Mucosa of descending colon (tissue), 3 donors: ENCODE measurements around the gene ATF6B. TPM values are rescaled to one million over a fixed set of nuclear protein-coding genes. Genes with fewer than 3 reads are reported as not detected.
"Not testable (repeated sequence)": the region's sequence is repeated elsewhere in the genome, so short reads cannot be mapped to it uniquely, and the experiment has no call there.

Experiments
- ATAC-seq: fragments of 200-7000 bp; cut with Tn5 transposase; one replicate; pipeline ENCODE4 v1.9.1; 2020; ENCODE audit warnings: mild to moderate bottlenecking, moderate library complexity
- DNase-seq, 3 donors: peaks; one replicate each; pipeline ENCODE4 v3.0.0-alpha.2; 2020
- H3K36me3 ChIP-seq: fragments of 200-600 bp; one replicate; pipeline ENCODE4 v1.8.0; 2021; ENCODE audit warnings: low read depth, mild to moderate bottlenecking
- H3K4me1 ChIP-seq: fragments of 200-600 bp; one replicate; pipeline ENCODE4 v1.8.0; 2021; ENCODE audit warnings: low read depth, mild to moderate bottlenecking
- H3K4me3 ChIP-seq: fragments of 200-600 bp; one replicate; pipeline ENCODE4 v1.8.0; 2021; ENCODE audit warnings: mild to moderate bottlenecking
- H3K9me3 ChIP-seq: fragments of 200-600 bp; one replicate; pipeline ENCODE4 v1.8.0; 2021; ENCODE audit warnings: mild to moderate bottlenecking
- intact Hi-C, 2 donors: fragments of 100-400 bp; cut with DNase I in 1 of 2; cut with micrococcal nuclease in 1 of 2; formaldehyde crosslinking; loops; one replicate each; pipeline versions ENCODE4 v1.11.0 to v1.11.1; 2022; cut with DNase I, micrococcal nuclease
- total RNA-seq, 3 donors: library from RNA; stranded (reverse); fragmentation: NEBNext Ultra II Directional in 2 of 3; extraction: Animal tissue kit (Norgen Biotek cat#: 25700) in 2 of 3; gene quantifications; one replicate each; pipeline versions ENCODE4 v1.2.1 to v1.2.4, GENCODE V29; 2021 to 2023
- TF ChIP-seq, protein P1 (sequence below): fragments of 200-600 bp; IDR thresholded peaks from one replicate; pipeline ENCODE4 v1.8.0; 2022; ENCODE audit warnings: antibody characterized with exemption, mild to moderate bottlenecking
- donor health status: DM: no; HTN: no; CAD: no; lungs with moderate emphysema.
- donor health status: DM: no; HTN: no; CAD: no.
- donor health status: DM: no; HTN: yes; CAD: no.

The ATF6B gene
- total RNA-seq, 3 donors from 2014 or later: 79.9 to 121 (median 97.4) TPM

DNA sequence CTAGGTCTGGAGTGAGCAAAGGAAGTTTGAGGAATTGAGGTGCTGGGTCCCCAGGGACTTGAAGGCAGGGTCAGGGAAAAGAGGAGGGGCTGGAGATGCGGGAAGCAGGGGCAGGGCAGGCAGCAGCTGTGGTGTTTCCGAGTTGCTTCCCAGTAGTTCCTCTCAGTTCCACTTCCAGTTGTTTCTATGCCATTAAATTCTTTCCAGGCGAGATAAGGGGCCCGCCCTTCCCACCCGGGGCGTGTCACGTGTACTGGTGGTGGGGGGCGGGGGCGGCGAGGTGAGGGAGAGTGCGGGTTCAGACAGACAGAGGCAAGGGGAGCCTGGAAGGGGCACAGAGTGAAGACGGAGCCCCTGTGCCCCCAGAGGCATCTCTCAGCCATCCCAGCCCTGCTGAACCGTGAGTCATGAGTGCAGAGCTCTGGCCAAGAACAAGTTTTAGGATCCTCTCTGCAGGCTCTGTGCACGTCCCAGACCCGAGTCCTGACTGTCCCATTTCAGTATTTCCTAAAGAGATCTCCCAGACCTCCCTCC is 19.9 kb downstream of the ATF6B start:
- no peak overlapping the region for H3K4me3 ChIP-seq
- H3K36me3 ChIP-seq: no peaks in the 10 kb centered on the region
- TF ChIP-seq, protein P1, sequence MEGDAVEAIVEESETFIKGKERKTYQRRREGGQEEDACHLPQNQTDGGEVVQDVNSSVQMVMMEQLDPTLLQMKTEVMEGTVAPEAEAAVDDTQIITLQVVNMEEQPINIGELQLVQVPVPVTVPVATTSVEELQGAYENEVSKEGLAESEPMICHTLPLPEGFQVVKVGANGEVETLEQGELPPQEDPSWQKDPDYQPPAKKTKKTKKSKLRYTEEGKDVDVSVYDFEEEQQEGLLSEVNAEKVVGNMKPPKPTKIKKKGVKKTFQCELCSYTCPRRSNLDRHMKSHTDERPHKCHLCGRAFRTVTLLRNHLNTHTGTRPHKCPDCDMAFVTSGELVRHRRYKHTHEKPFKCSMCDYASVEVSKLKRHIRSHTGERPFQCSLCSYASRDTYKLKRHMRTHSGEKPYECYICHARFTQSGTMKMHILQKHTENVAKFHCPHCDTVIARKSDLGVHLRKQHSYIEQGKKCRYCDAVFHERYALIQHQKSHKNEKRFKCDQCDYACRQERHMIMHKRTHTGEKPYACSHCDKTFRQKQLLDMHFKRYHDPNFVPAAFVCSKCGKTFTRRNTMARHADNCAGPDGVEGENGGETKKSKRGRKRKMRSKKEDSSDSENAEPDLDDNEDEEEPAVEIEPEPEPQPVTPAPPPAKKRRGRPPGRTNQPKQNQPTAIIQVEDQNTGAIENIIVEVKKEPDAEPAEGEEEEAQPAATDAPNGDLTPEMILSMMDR: no peak
- peaks cover 10% of the 10 kb centered on the region for H3K4me1 ChIP-seq
- H3K9me3 ChIP-seq: no peaks in the 10 kb centered on the region
- peak; percentile 50 for ATAC-seq
- intact Hi-C loops: no loop called here
- DNase-seq: peak in 1 of 3 donors; percentile 58

DNA sequence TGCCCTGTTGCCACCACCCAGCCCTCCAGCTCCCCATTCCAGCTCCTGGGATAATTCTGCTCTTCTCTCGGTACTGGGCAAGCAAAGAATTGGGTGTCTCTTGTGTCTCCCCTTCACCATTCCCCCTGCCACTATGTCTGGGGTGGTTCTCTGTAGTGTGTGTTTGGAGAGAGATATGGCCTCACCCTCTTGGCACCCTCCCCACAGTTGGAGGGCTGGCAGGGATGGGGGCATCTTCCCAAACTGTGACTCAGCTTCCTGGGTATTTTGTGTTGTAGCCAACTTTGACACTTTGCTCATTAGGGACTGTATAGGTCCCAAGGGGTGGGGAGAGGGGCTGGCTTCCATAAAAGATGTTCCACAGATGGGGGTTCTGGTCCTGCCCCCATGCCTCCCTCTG is 20.6 kb downstream of the ATF6B start:
- ATAC-seq (no peak), DNase-seq (no peak)
- Histone ChIP-seq H3K36me3 (no peaks in the 10 kb centered on the region), H3K4me1 (peaks cover 10% of the 10 kb centered on the region), H3K4me3 (no peak overlapping the region), H3K9me3 (no peaks in the 10 kb centered on the region)
- TF ChIP-seq, protein P1: no peak
- intact Hi-C loops: no loop called here

DNA sequence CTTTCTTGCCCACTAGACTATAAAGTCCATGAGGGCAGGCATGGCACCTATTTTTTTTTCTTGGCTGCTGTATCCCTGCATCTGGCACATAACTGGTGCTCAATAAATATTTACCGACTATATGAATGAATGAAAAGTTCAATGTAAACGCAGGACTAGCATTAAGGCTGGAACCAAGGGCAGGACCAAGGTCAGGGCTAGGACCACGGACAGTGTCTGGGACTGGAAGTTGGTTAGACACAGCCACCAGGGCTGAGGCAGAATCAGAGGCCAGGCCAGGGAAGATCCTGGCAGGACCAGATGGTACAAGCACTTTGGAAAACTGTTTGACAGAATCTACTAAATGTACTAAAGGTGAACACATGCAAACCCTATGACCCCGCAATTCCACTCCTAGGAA is 22.6 kb downstream of the ATF6B start:
- no peak for DNase-seq
- no peak for ATAC-seq
- TF ChIP-seq, protein P1: no peak
- H3K36me3 ChIP-seq: no peaks in the 10 kb centered on the region
- no peaks in the 10 kb centered on the region for H3K9me3 ChIP-seq
- intact Hi-C loops: no loop called here
- H3K4me1 ChIP-seq: peaks cover 10% of the 10 kb centered on the region
- no peak overlapping the region for H3K4me3 ChIP-seq

DNA sequence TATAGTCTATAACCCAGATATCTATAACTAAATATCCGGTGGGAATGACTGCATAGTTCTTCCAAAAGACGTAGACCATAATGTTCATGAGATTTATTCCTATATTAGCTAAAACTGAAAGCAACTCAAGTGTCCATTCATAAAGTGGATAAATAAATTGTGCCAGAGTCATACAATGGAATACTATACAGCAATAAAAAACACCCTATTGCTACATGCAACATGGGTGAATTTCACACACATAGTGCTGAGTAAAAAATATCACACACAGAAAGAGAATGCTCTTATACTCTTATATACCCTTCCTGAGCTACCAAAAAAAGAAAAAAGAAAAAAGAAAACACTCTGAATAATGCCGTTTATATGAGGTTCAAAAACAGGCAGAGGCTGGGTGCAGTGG is 25.8 kb downstream of the ATF6B start:
- Histone ChIP-seq H3K36me3 (no peaks in the 10 kb centered on the region), H3K4me3 (no peak overlapping the region), H3K9me3 (no peaks in the 10 kb centered on the region), H3K4me1 (no peaks in the 10 kb centered on the region)
- intact Hi-C loops: no loop called here
- DNase-seq (no peak), ATAC-seq (no peak)
- TF ChIP-seq, protein P1: no peak

DNA sequence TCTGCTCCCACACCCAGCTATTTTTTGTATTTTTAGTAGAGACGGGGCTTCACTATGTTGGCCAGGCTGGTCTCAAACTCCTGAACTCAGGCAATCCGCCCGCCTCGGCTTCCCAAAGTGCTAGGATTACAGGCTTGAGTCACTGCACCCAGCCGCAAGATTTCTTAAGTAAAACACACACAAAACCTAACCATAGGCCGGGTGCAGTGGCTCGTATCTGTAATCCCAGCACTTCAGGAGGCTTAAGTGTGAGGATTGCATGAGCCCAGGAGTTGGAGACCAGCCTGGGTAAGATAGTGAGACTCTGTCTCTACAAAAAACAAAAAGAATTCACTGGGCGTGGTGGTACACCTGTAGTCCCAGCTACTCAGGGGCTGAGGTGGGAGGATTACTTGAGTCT is 27.8 kb downstream of the ATF6B start:
- H3K36me3 ChIP-seq, H3K9me3 ChIP-seq, H3K4me1 ChIP-seq, DNase-seq, H3K4me3 ChIP-seq, intact Hi-C loops, ATAC-seq: not testable (repeated sequence)

DNA sequence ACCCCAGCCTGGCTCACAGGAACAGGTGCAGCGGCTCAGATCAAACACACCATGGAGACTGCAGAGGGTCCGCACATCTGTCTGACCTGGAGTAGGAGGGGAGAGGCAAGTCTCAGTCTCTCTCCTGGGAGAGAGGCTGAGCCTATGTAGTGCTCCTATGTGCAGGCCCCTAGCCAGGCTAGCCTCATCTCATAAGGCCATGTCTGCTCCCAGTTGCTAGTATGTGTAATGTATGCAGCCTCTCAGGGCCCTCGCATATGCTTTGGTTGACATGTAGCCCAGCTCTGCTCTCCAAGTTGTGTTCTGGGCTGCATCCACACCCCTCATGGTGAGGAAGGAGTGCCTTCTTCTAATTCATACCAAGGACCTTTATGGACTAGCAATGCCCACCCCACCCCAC is 30.7 kb downstream of the ATF6B start:
- Histone ChIP-seq H3K4me1 (peaks cover 8% of the 10 kb centered on the region), H3K36me3 (no peaks in the 10 kb centered on the region), H3K9me3 (no peaks in the 10 kb centered on the region), H3K4me3 (no peak overlapping the region)
- TF ChIP-seq, protein P1: no peak
- no peak for ATAC-seq
- intact Hi-C loops: no loop called here
- no peak for DNase-seq
